Mammary epithelial cell (primary cell): ENCODE data around the gene PPP1R13B.

ENCODE experiments used
- EZH2 ChIP-seq: IDR thresholded peaks from 2 replicates; pipeline ENCODE4 v1.6.1; 2012; ENCODE audit warnings: low read length, inconsistent platforms, borderline replicate concordance
- TF ChIP-seq, protein P1 (sequence below), 2 donors: IDR thresholded peaks in 1 of 2; conservative IDR thresholded peaks in 1 of 2; 2 replicates each; pipeline ENCODE4 v1.5.1; 2011 to 2012; ENCODE audit warnings: inconsistent platforms in 2 of 2, low read length in 2 of 2, mild to moderate bottlenecking in 2 of 2, control low read depth in 1 of 2, low read depth in 1 of 2; ENCODE audit not compliant: insufficient read depth in 1 of 2; ENCODE audit errors: extremely low read depth in 1 of 2

GRCh38 chr14:103765526-103765925 lies 81.8 kb downstream of the PPP1R13B start:
- TF ChIP-seq, protein P1, sequence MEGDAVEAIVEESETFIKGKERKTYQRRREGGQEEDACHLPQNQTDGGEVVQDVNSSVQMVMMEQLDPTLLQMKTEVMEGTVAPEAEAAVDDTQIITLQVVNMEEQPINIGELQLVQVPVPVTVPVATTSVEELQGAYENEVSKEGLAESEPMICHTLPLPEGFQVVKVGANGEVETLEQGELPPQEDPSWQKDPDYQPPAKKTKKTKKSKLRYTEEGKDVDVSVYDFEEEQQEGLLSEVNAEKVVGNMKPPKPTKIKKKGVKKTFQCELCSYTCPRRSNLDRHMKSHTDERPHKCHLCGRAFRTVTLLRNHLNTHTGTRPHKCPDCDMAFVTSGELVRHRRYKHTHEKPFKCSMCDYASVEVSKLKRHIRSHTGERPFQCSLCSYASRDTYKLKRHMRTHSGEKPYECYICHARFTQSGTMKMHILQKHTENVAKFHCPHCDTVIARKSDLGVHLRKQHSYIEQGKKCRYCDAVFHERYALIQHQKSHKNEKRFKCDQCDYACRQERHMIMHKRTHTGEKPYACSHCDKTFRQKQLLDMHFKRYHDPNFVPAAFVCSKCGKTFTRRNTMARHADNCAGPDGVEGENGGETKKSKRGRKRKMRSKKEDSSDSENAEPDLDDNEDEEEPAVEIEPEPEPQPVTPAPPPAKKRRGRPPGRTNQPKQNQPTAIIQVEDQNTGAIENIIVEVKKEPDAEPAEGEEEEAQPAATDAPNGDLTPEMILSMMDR (conservative IDR thresholded peaks at IDR 0.05 in 1 of 2, IDR thresholded peaks at IDR 0.05 in 1 of 2; ENCODE audit: extremely low read depth in 1 of 2, insufficient read depth in 1 of 2, low read depth in 1 of 2, low read length in 2 of 2) = no peak
- TF ChIP-seq EZH2 = no peak
